NT2/D1 (cell line): ENCODE measurements around the gene DAPL1.

ENCODE experiments used
- DNase-seq: peaks from one replicate; pipeline ENCODE4 v3.0.0-alpha.2; 2011; ENCODE audit warnings: low read depth, low spot score
- H3K27me3 ChIP-seq: 2 replicates; pipeline ENCODE4 v1.6.0; 2011; ENCODE audit warnings: mild to moderate bottlenecking; ENCODE audit not compliant: insufficient read length, insufficient read depth
- H3K36me3 ChIP-seq: 2 replicates; pipeline ENCODE4 v1.6.1; 2011; ENCODE audit warnings: mild to moderate bottlenecking, low read length, mixed read lengths; ENCODE audit not compliant: insufficient read depth, insufficient read length
- H3K4me1 ChIP-seq: 2 replicates; pipeline ENCODE4 v1.5.1; 2011; ENCODE audit not compliant: insufficient read depth, insufficient read length
- H3K4me3 ChIP-seq: 2 replicates; pipeline ENCODE4 v1.5.1; 2011; ENCODE audit warnings: low read depth; ENCODE audit not compliant: insufficient read length
- H3K9ac ChIP-seq: 2 replicates; pipeline ENCODE4 v1.6.0; 2011; ENCODE audit warnings: low read depth; ENCODE audit not compliant: insufficient read length
- H3K9me3 ChIP-seq: 2 replicates; pipeline ENCODE4 v1.5.1; 2011; ENCODE audit warnings: mild to moderate bottlenecking, low read length; ENCODE audit not compliant: insufficient read depth
- SUZ12 ChIP-seq: IDR thresholded peaks from 2 replicates; pipeline ENCODE4 v1.6.1; 2011; ENCODE audit not compliant: insufficient read length, insufficient read depth; ENCODE audit errors: extremely low read depth
- YY1 ChIP-seq: IDR thresholded peaks from 2 replicates; pipeline ENCODE4 v1.6.1; 2011; ENCODE audit not compliant: insufficient read length, insufficient read depth
- ZNF274 ChIP-seq: IDR thresholded peaks from 2 replicates; pipeline ENCODE4 v1.6.1; 2011; ENCODE audit warnings: mild to moderate bottlenecking, low read depth, low read length

DAPL1 gene

DNA sequence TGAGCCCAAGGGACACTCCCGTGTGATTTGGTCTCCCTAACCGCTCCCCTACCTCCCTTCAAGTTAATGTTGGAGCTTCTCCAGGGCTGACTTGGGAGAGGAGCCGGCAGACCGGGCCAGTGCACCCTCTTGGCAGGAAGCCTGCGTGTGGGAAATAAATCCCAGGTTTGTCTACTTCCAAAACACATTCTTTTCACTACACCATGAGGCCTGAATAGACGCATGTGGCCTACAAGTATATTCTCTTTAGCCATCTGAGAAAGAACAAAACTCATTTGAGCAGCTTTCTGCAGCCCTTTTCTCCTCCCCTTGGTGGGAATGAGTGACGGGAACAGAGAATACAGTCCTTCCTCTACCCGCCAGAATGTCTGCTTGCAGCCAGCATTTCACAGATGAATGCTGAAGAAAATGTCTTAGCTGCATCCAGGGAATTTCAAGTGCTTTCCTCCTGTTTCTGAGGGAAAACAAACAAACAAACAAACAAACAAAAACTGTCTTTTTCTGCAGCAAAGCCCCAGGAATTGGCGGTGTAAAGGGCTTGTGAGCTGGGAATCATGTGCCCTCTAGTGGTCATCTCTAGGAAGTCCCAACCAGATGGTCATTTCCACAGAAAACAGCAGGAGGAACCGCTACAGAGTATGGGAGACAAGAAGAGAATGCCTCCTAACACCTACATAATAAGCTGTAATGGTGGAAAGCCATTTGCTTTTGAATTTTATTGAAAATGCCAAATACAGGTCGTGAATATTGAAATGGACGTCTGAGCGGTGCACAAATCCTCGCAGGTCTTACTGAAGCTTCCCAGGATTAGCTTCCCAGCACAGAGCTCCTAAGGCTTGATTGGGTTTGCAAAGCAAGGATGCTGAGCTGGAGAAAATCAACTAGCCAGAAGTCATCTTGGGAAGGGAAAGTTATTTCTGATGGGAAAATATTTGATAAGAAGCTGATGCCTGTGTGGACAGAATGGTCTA lies 41.2 kb upstream of the DAPL1 start:
- Histone ChIP-seq H3K9me3 (peaks cover 2% of the 10 kb centered on the region; the same call in 1 of the 2 replicates), H3K4me1 (no peaks in the 10 kb centered on the region), H3K27me3 (no peaks in the 10 kb centered on the region), H3K9ac (no peak overlapping the region), H3K36me3 (no peaks in the 10 kb centered on the region), H3K4me3 (no peak overlapping the region)
- TF ChIP-seq ZNF274, result no peak
- no peak for TF ChIP-seq SUZ12
- peak; percentile 70 for DNase-seq

DNA sequence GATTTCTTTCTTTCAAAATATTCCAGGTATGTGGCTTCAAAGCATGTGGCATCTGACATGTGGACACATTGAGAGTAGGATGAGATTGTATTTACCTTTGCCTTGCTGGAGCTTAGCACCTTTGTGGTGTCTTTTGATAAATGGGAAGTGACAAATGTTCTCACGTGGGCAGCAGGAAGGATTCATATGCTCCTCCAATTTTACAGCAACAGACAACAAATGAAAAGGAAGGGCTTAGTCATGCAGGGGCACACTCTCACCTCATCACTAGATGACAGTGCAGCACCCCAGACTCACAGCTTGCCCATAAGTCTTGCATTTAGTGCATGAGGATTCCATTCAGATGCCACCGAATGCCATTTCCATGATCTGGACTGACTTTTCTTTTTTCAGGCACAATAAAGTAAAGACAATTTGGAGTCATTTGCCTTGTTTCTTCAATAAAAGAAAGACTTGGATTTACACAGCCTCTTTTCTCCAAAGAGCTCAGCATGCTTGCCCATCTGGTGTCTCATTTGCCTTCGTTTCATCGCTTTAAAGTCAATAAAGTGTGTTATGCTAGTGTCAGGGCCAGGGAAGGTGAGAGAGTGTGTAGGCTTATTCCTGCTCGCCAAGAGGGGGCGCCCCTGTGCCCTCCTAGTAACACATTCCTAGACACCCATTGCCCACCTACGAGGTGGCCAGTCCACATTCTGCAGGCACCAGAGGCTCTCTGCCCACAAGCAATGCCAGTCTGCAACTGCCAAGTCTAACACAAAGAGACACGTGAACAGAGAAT lies 39.6 kb upstream of the DAPL1 start:
- Histone ChIP-seq H3K9me3 (peaks cover 6% of the 10 kb centered on the region; the same call in 1 of the 2 replicates), H3K36me3 (no peaks in the 10 kb centered on the region), H3K9ac (no peak overlapping the region), H3K27me3 (no peaks in the 10 kb centered on the region), H3K4me1 (no peaks in the 10 kb centered on the region), H3K4me3 (no peak overlapping the region)
- no peak for DNase-seq
- TF ChIP-seq SUZ12 (no peak), YY1 (no peak)

DNA sequence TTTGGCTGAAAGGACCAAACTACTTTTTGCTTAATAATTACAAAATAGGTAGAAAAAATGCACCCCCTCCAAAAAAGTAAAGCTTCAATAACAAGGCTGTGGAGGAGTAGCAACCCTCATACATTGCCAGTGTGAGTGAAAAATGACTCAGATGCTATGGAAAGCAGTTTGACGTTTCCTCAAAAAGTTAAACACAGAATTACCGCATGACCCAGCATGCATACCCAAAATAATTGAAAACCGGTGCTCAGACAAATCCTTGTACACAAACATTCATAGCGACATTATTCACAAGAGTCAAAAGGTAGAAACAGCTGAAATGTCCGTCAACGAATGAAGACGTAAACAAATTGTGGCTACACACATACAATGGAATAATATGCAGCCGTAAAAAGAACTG lies 38.8 kb upstream of the DAPL1 start:
- H3K4me3 ChIP-seq, result no peak overlapping the region
- TF ChIP-seq SUZ12 (no peak), YY1 (no peak), ZNF274 (no peak)
- H3K4me1 ChIP-seq, result no peaks in the 10 kb centered on the region
- H3K27me3 ChIP-seq, result no peaks in the 10 kb centered on the region
- no peak for DNase-seq
- peaks cover 6% of the 10 kb centered on the region; the same call in 1 of the 2 replicates for H3K9me3 ChIP-seq
- no peaks in the 10 kb centered on the region for H3K36me3 ChIP-seq
- H3K9ac ChIP-seq, result no peak overlapping the region

GRCh38 chr2:158756976-158757375 lies 38.1 kb upstream of the DAPL1 start:
- no peaks in the 10 kb centered on the region for H3K4me1 ChIP-seq
- no peak overlapping the region for H3K9ac ChIP-seq
- no peaks in the 10 kb centered on the region for H3K36me3 ChIP-seq
- peaks cover 6% of the 10 kb centered on the region; the same call in 1 of the 2 replicates for H3K9me3 ChIP-seq
- no peak for DNase-seq
- no peaks in the 10 kb centered on the region for H3K27me3 ChIP-seq
- TF ChIP-seq YY1 (no peak), SUZ12 (no peak), ZNF274 (no peak)
- H3K4me3 ChIP-seq, result no peak overlapping the region

DNA sequence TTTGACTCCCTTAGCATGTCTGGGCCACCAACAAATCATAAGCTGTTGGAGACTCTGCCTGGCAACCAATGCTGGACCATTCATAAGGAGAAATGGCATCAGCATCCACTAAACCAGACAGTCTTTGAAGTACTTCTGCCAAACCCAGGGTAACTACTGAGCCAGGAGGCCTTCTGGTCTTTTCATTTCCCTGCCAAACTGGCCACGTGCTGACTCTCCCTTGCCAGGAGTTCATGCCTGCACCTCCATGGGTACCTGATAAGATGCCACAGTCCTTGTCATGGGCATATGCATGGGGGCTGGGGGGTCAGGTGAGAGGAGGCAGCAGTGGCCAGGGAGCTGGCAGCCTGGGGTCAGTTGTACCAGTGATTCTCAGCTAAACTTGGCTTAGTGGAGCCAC lies 34.2 kb upstream of the DAPL1 start:
- Histone ChIP-seq H3K4me1 (no peaks in the 10 kb centered on the region), H3K9ac (no peak overlapping the region), H3K36me3 (no peaks in the 10 kb centered on the region), H3K27me3 (no peaks in the 10 kb centered on the region), H3K9me3 (peaks cover 6% of the 10 kb centered on the region; the same call in 1 of the 2 replicates), H3K4me3 (no peak overlapping the region)
- no peak for DNase-seq
- TF ChIP-seq ZNF274, result no peak
- no peak for TF ChIP-seq SUZ12
- no peak for TF ChIP-seq YY1

DNA sequence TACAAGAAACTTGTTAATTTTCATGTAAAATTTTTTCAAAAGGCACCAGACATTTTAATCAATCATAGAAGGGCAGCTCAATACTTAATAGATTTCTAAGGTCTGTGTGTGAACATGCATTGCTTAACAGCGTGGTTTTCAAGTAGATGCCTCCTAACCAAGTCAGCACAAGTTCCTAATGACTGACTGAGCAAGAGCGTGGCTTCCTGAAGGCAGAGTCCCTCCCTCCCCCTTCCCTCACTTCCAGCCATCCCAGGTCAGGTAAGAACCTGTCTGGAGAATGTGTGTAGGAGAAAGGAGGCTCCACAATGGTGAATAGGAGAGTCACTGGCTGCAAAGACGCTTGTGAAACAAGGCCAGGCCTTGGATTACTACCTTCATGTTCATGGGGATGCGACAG lies 33.5 kb upstream of the DAPL1 start:
- Histone ChIP-seq H3K9ac (no peak overlapping the region), H3K4me3 (no peak overlapping the region), H3K27me3 (no peaks in the 10 kb centered on the region), H3K36me3 (no peaks in the 10 kb centered on the region), H3K9me3 (peaks cover 6% of the 10 kb centered on the region; the same call in 1 of the 2 replicates), H3K4me1 (no peaks in the 10 kb centered on the region)
- TF ChIP-seq SUZ12 (no peak), YY1 (no peak), ZNF274 (no peak)
- DNase-seq, result no peak

GRCh38 chr2:158762336-158762735 lies 32.8 kb upstream of the DAPL1 start:
- no peaks in the 10 kb centered on the region for H3K4me1 ChIP-seq
- H3K27me3 ChIP-seq, result no peaks in the 10 kb centered on the region
- no peak overlapping the region for H3K4me3 ChIP-seq
- peaks cover 6% of the 10 kb centered on the region; the same call in 1 of the 2 replicates for H3K9me3 ChIP-seq
- TF ChIP-seq YY1, result no peak
- TF ChIP-seq ZNF274, result no peak
- TF ChIP-seq SUZ12, result no peak
- H3K9ac ChIP-seq, result no peak overlapping the region
- H3K36me3 ChIP-seq, result no peaks in the 10 kb centered on the region
- DNase-seq, result no peak
